ENCODE measurements around the gene SOCS6. TPM values are rescaled to one million over a fixed set of nuclear protein-coding genes. Genes with fewer than 3 reads are reported as not detected.

The SOCS6 gene
- total RNA-seq, 1 experiment from 2014 or later: 15.5 TPM

DNA sequence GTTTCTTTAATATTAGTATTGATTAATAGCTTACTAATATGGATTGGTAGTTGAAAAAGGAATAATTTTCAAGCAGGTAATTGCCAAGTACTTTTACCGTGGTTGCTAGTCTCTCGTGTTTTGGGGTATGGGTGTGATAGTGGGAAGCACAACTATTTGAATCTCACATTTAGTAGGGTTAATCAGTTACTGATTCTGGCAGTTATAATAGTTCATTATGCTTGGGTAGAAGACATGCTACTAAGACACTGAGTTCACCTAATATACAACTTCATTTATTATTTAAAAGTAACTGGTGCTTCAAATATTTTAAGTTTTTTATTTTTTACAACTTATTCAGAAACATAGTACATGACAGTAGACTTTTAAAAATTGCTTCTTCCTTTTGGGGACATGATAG is 33.5 kb downstream of the SOCS6 start:
- ChIA-PET CTCF (no interaction called here), POLR2A (ENCODE audit: low non-redundant PET) (no interaction called here)

DNA sequence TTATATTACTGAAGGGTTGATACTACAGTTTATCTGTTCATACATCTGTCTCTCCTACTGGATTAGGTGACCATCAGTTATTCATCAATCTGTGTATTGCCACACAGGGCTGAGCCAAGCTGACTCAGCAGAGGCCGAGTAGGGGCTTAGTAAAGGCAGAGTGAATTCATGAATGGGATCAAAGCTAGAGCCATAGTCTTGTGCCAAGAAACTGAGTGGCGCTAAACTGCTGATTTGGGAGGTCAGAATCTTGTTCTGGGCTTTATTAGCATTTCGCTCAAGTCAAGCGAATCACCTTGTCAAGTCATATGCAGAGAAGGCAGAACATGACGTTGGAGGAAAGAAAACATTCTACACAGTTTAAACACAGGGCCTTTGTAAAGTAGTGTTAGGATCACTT is 34.1 kb downstream of the SOCS6 start:
- intact Hi-C loops (cut with micrococcal nuclease; ENCODE audit: unreplicated experiment): no loop called here
- CTCF ChIA-PET: no interaction called here
- POLR2A ChIA-PET (ENCODE audit: low non-redundant PET): no interaction called here
- TF ChIP-seq, protein P1, sequence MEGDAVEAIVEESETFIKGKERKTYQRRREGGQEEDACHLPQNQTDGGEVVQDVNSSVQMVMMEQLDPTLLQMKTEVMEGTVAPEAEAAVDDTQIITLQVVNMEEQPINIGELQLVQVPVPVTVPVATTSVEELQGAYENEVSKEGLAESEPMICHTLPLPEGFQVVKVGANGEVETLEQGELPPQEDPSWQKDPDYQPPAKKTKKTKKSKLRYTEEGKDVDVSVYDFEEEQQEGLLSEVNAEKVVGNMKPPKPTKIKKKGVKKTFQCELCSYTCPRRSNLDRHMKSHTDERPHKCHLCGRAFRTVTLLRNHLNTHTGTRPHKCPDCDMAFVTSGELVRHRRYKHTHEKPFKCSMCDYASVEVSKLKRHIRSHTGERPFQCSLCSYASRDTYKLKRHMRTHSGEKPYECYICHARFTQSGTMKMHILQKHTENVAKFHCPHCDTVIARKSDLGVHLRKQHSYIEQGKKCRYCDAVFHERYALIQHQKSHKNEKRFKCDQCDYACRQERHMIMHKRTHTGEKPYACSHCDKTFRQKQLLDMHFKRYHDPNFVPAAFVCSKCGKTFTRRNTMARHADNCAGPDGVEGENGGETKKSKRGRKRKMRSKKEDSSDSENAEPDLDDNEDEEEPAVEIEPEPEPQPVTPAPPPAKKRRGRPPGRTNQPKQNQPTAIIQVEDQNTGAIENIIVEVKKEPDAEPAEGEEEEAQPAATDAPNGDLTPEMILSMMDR (conservative IDR thresholded peaks at IDR 0.05; ENCODE audit: low read depth, low read length): no peak
- TF ChIP-seq EZH2 (IDR thresholded peaks at IDR 0.05; ENCODE audit: borderline replicate concordance, low read depth, low read length, poor library complexity, severe bottlenecking): no peak
- Histone ChIP-seq H3K9me3 (ENCODE audit: low read depth, low read length, poor library complexity, severe bottlenecking) (no peaks in the 10 kb centered on the region), H3K36me3 (ENCODE audit: insufficient read depth, low read length, poor library complexity, severe bottlenecking) (peaks cover 7% of the 10 kb centered on the region), H3K4me3 (ENCODE audit: low read depth, low read length, poor library complexity, severe bottlenecking) (no peak overlapping the region), H3K27me3 (replicated peaks; ENCODE audit: insufficient read depth, low read depth, low read length, poor library complexity) (no peaks in the 10 kb centered on the region), H3K27ac (ENCODE audit: low read depth, low read length, poor library complexity, severe bottlenecking) (no peak overlapping the region), H3K4me1 (ENCODE audit: insufficient read depth, low read length, poor library complexity, severe bottlenecking) (peaks cover 4% of the 10 kb centered on the region)
- peak; percentile 5 for DNase-seq (ENCODE audit: low spot score)
- BruUV-seq (replicated peaks): no TSS peak

More for the DNA sequence above, 33.5 kb downstream of the SOCS6 start:
- Histone ChIP-seq H3K27ac (ENCODE audit: low read depth, low read length, poor library complexity, severe bottlenecking) (no peak overlapping the region), H3K4me3 (ENCODE audit: low read depth, low read length, poor library complexity, severe bottlenecking) (no peak overlapping the region), H3K36me3 (ENCODE audit: insufficient read depth, low read length, poor library complexity, severe bottlenecking) (peaks cover 7% of the 10 kb centered on the region), H3K9me3 (ENCODE audit: low read depth, low read length, poor library complexity, severe bottlenecking) (no peaks in the 10 kb centered on the region), H3K27me3 (replicated peaks; ENCODE audit: insufficient read depth, low read depth, low read length, poor library complexity) (no peaks in the 10 kb centered on the region), H3K4me1 (ENCODE audit: insufficient read depth, low read length, poor library complexity, severe bottlenecking) (peaks cover 4% of the 10 kb centered on the region)
- TF ChIP-seq EZH2 (IDR thresholded peaks at IDR 0.05; ENCODE audit: borderline replicate concordance, low read depth, low read length, poor library complexity, severe bottlenecking): no peak
- TF ChIP-seq, protein P1 (conservative IDR thresholded peaks at IDR 0.05; ENCODE audit: low read depth, low read length): no peak
- intact Hi-C loops (cut with micrococcal nuclease; ENCODE audit: unreplicated experiment): no loop called here
- no peak for DNase-seq (ENCODE audit: low spot score)
- no TSS peak for BruUV-seq (replicated peaks)

DNA sequence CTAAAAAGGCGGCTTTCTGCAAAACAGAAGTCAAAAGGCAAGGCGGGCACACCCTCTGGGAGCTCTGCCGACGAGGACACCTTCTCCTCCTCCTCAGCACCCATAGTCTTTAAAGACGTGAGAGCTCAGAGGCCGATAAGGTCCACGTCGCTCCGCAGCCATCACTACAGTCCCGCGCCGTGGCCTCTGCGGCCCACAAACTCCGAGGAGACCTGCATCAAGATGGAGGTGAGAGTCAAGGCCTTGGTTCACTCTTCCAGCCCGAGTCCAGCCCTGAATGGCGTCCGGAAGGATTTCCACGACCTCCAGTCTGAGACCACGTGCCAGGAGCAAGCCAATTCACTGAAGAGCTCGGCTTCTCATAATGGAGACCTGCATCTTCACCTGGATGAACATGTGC is 36.1 kb downstream of the SOCS6 start:
- Histone ChIP-seq H3K4me1 (ENCODE audit: insufficient read depth, low read length, poor library complexity, severe bottlenecking) (no peaks in the 10 kb centered on the region), H3K36me3 (ENCODE audit: insufficient read depth, low read length, poor library complexity, severe bottlenecking) (peaks cover 7% of the 10 kb centered on the region), H3K9me3 (ENCODE audit: low read depth, low read length, poor library complexity, severe bottlenecking) (no peaks in the 10 kb centered on the region), H3K27me3 (replicated peaks; ENCODE audit: insufficient read depth, low read depth, low read length, poor library complexity) (no peaks in the 10 kb centered on the region), H3K4me3 (ENCODE audit: low read depth, low read length, poor library complexity, severe bottlenecking) (no peak overlapping the region), H3K27ac (ENCODE audit: low read depth, low read length, poor library complexity, severe bottlenecking) (no peak overlapping the region)
- BruUV-seq (replicated peaks): no TSS peak
- ChIA-PET POLR2A (ENCODE audit: low non-redundant PET) (no interaction called here), CTCF (no interaction called here)
- intact Hi-C loops (cut with micrococcal nuclease; ENCODE audit: unreplicated experiment): no loop called here
- no peak for TF ChIP-seq EZH2 (IDR thresholded peaks at IDR 0.05; ENCODE audit: borderline replicate concordance, low read depth, low read length, poor library complexity, severe bottlenecking)
- TF ChIP-seq, protein P1 (conservative IDR thresholded peaks at IDR 0.05; ENCODE audit: low read depth, low read length): no peak
- no peak for DNase-seq (ENCODE audit: low spot score)
